ENCODE measurements around the gene CTNNA1. TPM values are rescaled to one million over a fixed set of nuclear protein-coding genes. Genes with fewer than 3 reads are reported as not detected.

The CTNNA1 gene
- total RNA-seq, 2 donors from 2014 or later = 107 to 140 TPM

GRCh38 chr5:138974227-138975063 is 221.2 kb downstream of the CTNNA1 start:
- DNase-seq (peak; percentile 75 to 89 (median 82)), ATAC-seq (peak; percentile 51)
- intact Hi-C loops (cut with DNase I) = no loop called here
- WGBS, 2 donors = 18 to 30% methylated on average over 8 of the region's 8 CpGs
- Histone ChIP-seq H3K4me1 (peaks cover 58% of the 10 kb centered on the region), H3K4me3 (no peak overlapping the region), H3K9me3 (no peaks in the 10 kb centered on the region), H3K36me3 (replicated peaks in 1 of 2; ENCODE audit: insufficient read depth in 1 of 2, low read depth in 2 of 2) (no peaks in the 10 kb centered on the region), H3K27ac (peak overlapping the region; percentile 52 to 80 (median 68)), H3K27me3 (no peaks in the 10 kb centered on the region)
- no peak for TF ChIP-seq POLR2A (IDR thresholded peaks at IDR 0.05)
- TF ChIP-seq CTCF (IDR thresholded peaks at IDR 0.05) = no peak

DNA sequence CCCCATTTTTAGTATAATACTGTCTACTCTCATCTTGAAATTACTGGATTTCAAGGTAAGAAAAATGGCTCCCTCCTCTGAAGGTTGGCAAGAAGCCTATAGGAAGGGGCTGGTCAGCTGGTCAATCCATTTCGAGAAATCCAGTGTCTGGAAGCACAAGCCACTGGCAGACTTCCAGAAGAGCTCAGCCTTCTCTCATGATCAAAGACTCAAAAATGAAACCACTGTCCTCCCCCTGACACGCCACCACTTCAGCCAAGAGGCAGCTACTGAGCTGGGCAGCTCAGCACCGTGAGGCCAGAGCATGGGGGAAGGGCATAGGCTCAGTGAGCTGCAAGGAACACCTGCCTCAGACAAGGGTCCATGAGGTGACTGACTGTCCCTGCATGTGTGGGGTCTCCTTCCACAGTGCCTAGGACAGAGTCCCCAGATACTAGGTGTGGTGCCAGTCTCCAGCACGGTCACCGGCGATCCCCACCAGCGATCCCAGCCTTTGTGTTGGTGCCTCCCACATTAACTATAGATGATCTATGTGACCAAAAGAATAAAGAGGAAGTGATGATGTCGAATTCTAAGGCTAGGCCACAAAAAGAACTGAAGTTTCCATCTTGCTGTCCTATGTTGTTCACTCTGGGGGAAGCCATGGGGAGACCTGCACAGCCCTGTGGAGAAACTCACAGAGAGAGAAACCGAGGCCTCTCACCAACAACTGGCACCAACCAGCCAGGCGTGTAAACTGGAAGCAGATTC is 222.0 kb downstream of the CTNNA1 start:
- H3K9me3 ChIP-seq = no peaks in the 10 kb centered on the region
- no peak for ATAC-seq

DNA sequence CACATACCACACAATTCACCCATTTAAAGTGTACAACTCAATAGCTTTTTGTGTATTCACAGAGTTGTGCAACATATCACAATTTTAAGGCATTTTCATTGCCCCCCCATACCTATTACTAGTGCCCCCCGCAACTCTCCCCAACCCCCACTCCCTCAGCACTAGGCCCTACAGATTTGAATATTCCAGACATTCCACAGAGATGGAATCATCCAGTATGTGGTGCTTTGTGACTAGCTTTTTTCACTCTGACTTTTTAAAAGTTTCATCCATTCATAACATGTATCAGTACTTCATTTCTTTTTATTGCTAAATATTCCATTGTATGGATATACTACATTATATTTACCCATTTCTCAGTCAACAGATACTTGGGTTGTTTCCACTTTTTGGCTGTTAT is 224.9 kb downstream of the CTNNA1 start:
- no peaks in the 10 kb centered on the region for H3K9me3 ChIP-seq
- TF ChIP-seq CTCF (IDR thresholded peaks at IDR 0.05) (no peak), POLR2A (IDR thresholded peaks at IDR 0.05) (no peak)
- H3K36me3 ChIP-seq (replicated peaks in 1 of 2; ENCODE audit: insufficient read depth in 1 of 2, low read depth in 2 of 2) = no peaks in the 10 kb centered on the region
- WGBS, 2 donors = 73 to 100% methylated on average over 1 of the region's 1 CpG
- H3K27ac ChIP-seq = no peak overlapping the region
- intact Hi-C loops (cut with DNase I) = no loop called here
- DNase-seq (no peak), ATAC-seq (no peak)
- H3K4me1 ChIP-seq = peaks cover 24% of the 10 kb centered on the region
- H3K27me3 ChIP-seq = no peaks in the 10 kb centered on the region
- H3K4me3 ChIP-seq = no peak overlapping the region

More for the DNA sequence above, 222.0 kb downstream of the CTNNA1 start:
- WGBS, 2 donors = 78% methylated on average over 10 of the region's 10 CpGs
- intact Hi-C loops (cut with DNase I) = no loop called here
- Histone ChIP-seq H3K27me3 (no peaks in the 10 kb centered on the region), H3K4me1 (peaks cover 49% of the 10 kb centered on the region), H3K36me3 (replicated peaks in 1 of 2; ENCODE audit: insufficient read depth in 1 of 2, low read depth in 2 of 2) (no peaks in the 10 kb centered on the region), H3K27ac (peak overlapping the region; percentile 52 to 80 (median 68)), H3K4me3 (no peak overlapping the region)
- TF ChIP-seq POLR2A (IDR thresholded peaks at IDR 0.05) (no peak), CTCF (IDR thresholded peaks at IDR 0.05) (no peak)
- peak in 3 of 4 donors; percentile 44 to 50 (median 48) for DNase-seq

DNA sequence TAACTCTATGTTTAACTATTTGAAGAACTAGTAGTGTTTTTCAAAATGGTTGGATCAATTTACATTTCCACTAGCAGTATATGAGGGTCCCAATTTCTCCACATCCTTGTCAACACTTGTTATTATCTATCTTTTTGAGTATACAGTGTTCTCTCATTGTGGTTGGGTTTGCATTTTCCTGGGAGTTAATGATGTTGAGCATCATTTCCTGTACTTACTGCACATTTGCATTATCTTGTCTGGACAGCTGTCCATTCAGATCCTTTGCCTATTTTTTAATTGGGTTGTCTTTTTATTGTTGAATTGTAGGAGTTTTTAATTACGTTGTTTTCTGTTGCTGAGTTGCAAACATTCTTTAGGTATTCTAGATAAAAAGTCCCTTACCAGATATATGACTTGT is 225.4 kb downstream of the CTNNA1 start:
- intact Hi-C loops (cut with DNase I) = no loop called here
- whole genome bisulfite sequencing, 2 donors = 88 to 92% methylated on average over 1 of the region's 1 CpG
- Histone ChIP-seq H3K27ac (no peak overlapping the region), H3K27me3 (no peaks in the 10 kb centered on the region), H3K4me1 (peaks cover 21% of the 10 kb centered on the region), H3K36me3 (replicated peaks in 1 of 2; ENCODE audit: insufficient read depth in 1 of 2, low read depth in 2 of 2) (no peaks in the 10 kb centered on the region), H3K9me3 (no peaks in the 10 kb centered on the region), H3K4me3 (no peak overlapping the region)
- no peak for DNase-seq
- TF ChIP-seq POLR2A (IDR thresholded peaks at IDR 0.05) (no peak), CTCF (IDR thresholded peaks at IDR 0.05) (no peak)
- ATAC-seq = no peak

All from body of pancreas (tissue), 4 donors.